H1 (cell line): ENCODE measurements around the gene IL18BP. TPM values are rescaled to one million over a fixed set of nuclear protein-coding genes. Genes with fewer than 3 reads are reported as not detected.

Experiments used
- CHD7 ChIP-seq: fragments of 300-600 bp; sonication (generic); IDR thresholded peaks from 2 replicates; pipeline ENCODE4 v1.7.1; 2012; ENCODE audit warnings: low read length, moderate library complexity, mild to moderate bottlenecking, inconsistent platforms; ENCODE audit not compliant: insufficient replicate concordance
- CTBP2 ChIP-seq: IDR thresholded peaks from 2 replicates; pipeline ENCODE4 v1.7.0; 2011; ENCODE audit warnings: borderline replicate concordance, mild to moderate bottlenecking, moderate library complexity, mixed read lengths, low read length; ENCODE audit not compliant: insufficient read depth, insufficient read length
- EZH2 ChIP-seq: fragments of 200-600 bp; sonication (generic); IDR thresholded peaks from 2 replicates; pipeline ENCODE4 v1.7.1; 2012; ENCODE audit warnings: low read depth, mild to moderate bottlenecking, moderate library complexity, low read length, inconsistent platforms; ENCODE audit not compliant: severe bottlenecking
- MAFK ChIP-seq: IDR thresholded peaks from 2 replicates; pipeline ENCODE4 v1.6.1; 2012; ENCODE audit warnings: low read depth, mild to moderate bottlenecking, improper control_type of control experiment, low read length
- SIRT6 ChIP-seq: IDR thresholded peaks from one replicate; pipeline ENCODE4 v1.7.1; 2012; ENCODE audit warnings: low read length, inconsistent platforms
- SP2 ChIP-seq: IDR thresholded peaks from 2 replicates; pipeline ENCODE4 v1.6.1; 2012; ENCODE audit warnings: mild to moderate bottlenecking, low read length, inconsistent platforms
- SRF ChIP-seq: IDR thresholded peaks from 2 replicates; pipeline ENCODE4 v1.6.1; 2011; ENCODE audit warnings: mild to moderate bottlenecking, low read depth, low read length, moderate library complexity
- polyA plus RNA-seq, 7 experiments: library from polyadenylated mRNA; depleted of rRNA in 3 of 7; stranded (reverse) in 5 of 7; unstranded in 2 of 7; fragments of >200 nt in 5 of 7; fragments of 200-250 nt in 2 of 7; gene quantifications; 1 replicate in 5 of 7; 2 replicates in 1 of 7; 4 replicates in 1 of 7; pipeline versions ENCODE4 v1.2.1 to v1.2.3, GENCODE V29; 2011 to 2013; ENCODE audit warnings: missing spikeins in 2 of 7, mixed read lengths in 2 of 7
- total RNA-seq: library from RNA; stranded (reverse); fragmentation: NEBNext Ultra II Directional; extraction: Animal tissue kit (Norgen Biotek cat#: 25700); gene quantifications from 2 replicates; pipeline ENCODE4 v1.2.1, GENCODE V29; 2021

Gene IL18BP
- total and polyA plus RNA-seq, 2 of the 8 experiments (the other 6 are each of a cell fraction or from before 2014, with no cell fraction given): 9.8 to 17.0 TPM

- TF ChIP-seq SIRT6 (no peak), CHD7 (no peak), MAFK (no peak), CTBP2 (no peak), EZH2 (no peak), SRF (no peak), SP2 (no peak)
These were observed 6.5 kb upstream of the IL18BP start (continued) for GRCh38 chr11:71992136-71992730.
